CD4-positive, alpha-beta memory T cell (primary cell): Measurements from ENCODE around the gene PRPF31. TPM values are rescaled to one million over a fixed set of nuclear protein-coding genes. Genes with fewer than 3 reads are reported as not detected.

Experiments
- CTCF ChIA-PET: fragments of 350-600 bp; sonication (Branson Sonifier 250); formaldehyde crosslinking; loops from one replicate; lab custom pipeline; 2021; ENCODE audit warnings: inconsistent platforms; ENCODE audit not compliant: partially characterized antibody; lab: Charles Lee
- POLR2A ChIA-PET: fragments of 350-600 bp; sonication (Branson Sonifier 250); formaldehyde crosslinking; loops from one replicate; lab custom pipeline; 2021; ENCODE audit not compliant: partially characterized antibody; lab: Charles Lee
- DNase-seq, 5 donors: peaks; one replicate each; pipeline versions ENCODE4 v3.0.0 to v3.0.0-alpha.2; 2020 to 2022; ENCODE audit warnings: mixed read lengths in 1 of 5
- H3K27ac ChIP-seq: one replicate; pipeline ENCODE4 v1.7.0; 2013; ENCODE audit warnings: low read depth, low read length
- H3K27me3 ChIP-seq: 2 replicates; pipeline ENCODE4 v1.7.0; 2013; ENCODE audit warnings: mild to moderate bottlenecking, low read length, moderate library complexity; ENCODE audit not compliant: insufficient read depth
- H3K36me3 ChIP-seq: 2 replicates; pipeline ENCODE4 v1.7.0; 2013; ENCODE audit warnings: mild to moderate bottlenecking, low read length, moderate library complexity; ENCODE audit not compliant: insufficient read depth
- H3K4me1 ChIP-seq: 2 replicates; pipeline ENCODE4 v1.7.0; 2013; ENCODE audit warnings: mild to moderate bottlenecking, low read length, moderate library complexity; ENCODE audit not compliant: insufficient read depth
- H3K4me3 ChIP-seq, 2 donors: one replicate each; pipeline ENCODE4 v1.7.0; 2013; ENCODE audit warnings: low read length in 2 of 2, mild to moderate bottlenecking in 1 of 2
- H3K9me3 ChIP-seq, 2 donors: one replicate each; pipeline ENCODE4 v1.7.0; 2013; ENCODE audit warnings: low read length in 2 of 2, control low read depth in 1 of 2; ENCODE audit not compliant: control insufficient read depth in 1 of 2
- H3K27ac Mint-ChIP-seq, 7 donors: one replicate each; pipeline ENCODE4 v1.8.0; 2020 to 2021; ENCODE audit warnings: mixed read lengths in 7 of 7, mild to moderate bottlenecking in 6 of 7, inconsistent platforms in 3 of 7, moderate library complexity in 3 of 7
- H3K27me3 Mint-ChIP-seq, 2 donors: one replicate each; pipeline ENCODE4 v1.8.0; 2020 to 2021; ENCODE audit warnings: mixed read lengths in 2 of 2
- H3K36me3 Mint-ChIP-seq, 2 donors: one replicate each; pipeline ENCODE4 v1.8.0; 2020 to 2021; ENCODE audit warnings: mixed read lengths in 2 of 2, inconsistent platforms in 1 of 2, mild to moderate bottlenecking in 1 of 2
- H3K4me1 Mint-ChIP-seq, 4 donors: one replicate each; pipeline ENCODE4 v1.8.0; 2020 to 2021; ENCODE audit warnings: mixed read lengths in 4 of 4, mild to moderate bottlenecking in 1 of 4
- H3K4me3 Mint-ChIP-seq, 8 donors: one replicate each; pipeline ENCODE4 v1.8.0; 2020 to 2021; ENCODE audit warnings: mixed read lengths in 8 of 8, mild to moderate bottlenecking in 7 of 8, moderate library complexity in 6 of 8, inconsistent platforms in 3 of 8
- H3K9me3 Mint-ChIP-seq, 8 donors: one replicate each; pipeline ENCODE4 v1.8.0; 2020 to 2021; ENCODE audit warnings: mixed read lengths in 8 of 8, mild to moderate bottlenecking in 5 of 8, inconsistent platforms in 3 of 8, moderate library complexity in 1 of 8
- intact Hi-C: fragments of 100-400 bp; cut with micrococcal nuclease; formaldehyde crosslinking; loops from one replicate; pipeline ENCODE4 v1.15.1; 2023
- polyA plus RNA-seq, 2 donors: library from polyadenylated mRNA; unstranded; fragments of 300-500 nt; fragmentation: Illumina TruSeq; gene quantifications; one replicate each; pipeline ENCODE4 v1.2.3, GENCODE V29; 2021
- total RNA-seq, 2 experiments: library from RNA; stranded (reverse); gene quantifications; one replicate each; pipeline ENCODE4 v1.2.3, GENCODE V29; 2021

PRPF31 gene
- total and polyA plus RNA-seq, 4 experiments from 2014 or later, result 73.0 to 80.0 (median 78.3) TPM

GRCh38 chr19:54100561-54100960, 15.0 kb upstream of the PRPF31 start, which contains the start of gene OSCAR:
OSCAR (minus strand) TSS chr19:54100803; CDS start chr19:54100792, 11 bp downstream.
- no peak within 1 kb of the TSS for H3K27ac ChIP-seq
- H3K27ac Mint-ChIP-seq, result peak within 1 kb of the TSS in 5 of 7 donors; percentile 14 to 90 (median 73)

GRCh38 chr19:54102421-54103169, 13.0 kb upstream of the PRPF31 start, which contains the start of gene NDUFA3:
NDUFA3 (plus strand) TSS chr19:54102855; CDS start chr19:54102879, 24 bp downstream.
- H3K9me3 ChIP-seq, result no peaks in the 10 kb centered on the region

More at GRCh38 chr19:54100561-54100960, 15.0 kb upstream of the PRPF31 start, which contains the start of gene OSCAR:
- Histone ChIP-seq H3K4me1 (peaks cover 27% of the 10 kb centered on the region), H3K27me3 (no peaks in the 10 kb centered on the region), H3K4me3 (no peak within 1 kb of the TSS), H3K36me3 (peaks cover 2% of the 10 kb centered on the region), H3K9me3 (no peaks in the 10 kb centered on the region)
- H3K4me3 Mint-ChIP-seq, result peak within 1 kb of the TSS in 7 of 8 donors; percentile 24 to 70 (median 47)
- ChIA-PET CTCF (no interaction called here), POLR2A (no interaction called here)
- peaks cover 1 to 12% of the 10 kb centered on the region in 2 donors for H3K36me3 Mint-ChIP-seq
- H3K4me1 Mint-ChIP-seq, result peaks cover 16 to 36% (median 20%) of the 10 kb centered on the region in 4 donors
- H3K9me3 Mint-ChIP-seq, result no peaks in the 10 kb centered on the region
- intact Hi-C loops, result loop anchor here (10.0 kb wide), 1 partner anchor 1554 kb away; the partner anchor contains the start of gene U2AF2
- H3K27me3 Mint-ChIP-seq, result peaks cover 0 to 3% of the 10 kb centered on the region in 2 donors
- DNase-seq, result no peak

GRCh38 chr19:54104998-54105715, 10.4 kb upstream of the PRPF31 start:
- CTCF ChIA-PET, result no interaction called here
- DNase-seq, result no peak
- no peaks in the 10 kb centered on the region for H3K27me3 Mint-ChIP-seq
- no peaks in the 10 kb centered on the region for H3K9me3 ChIP-seq
- intact Hi-C loops, result loop anchor here (10.0 kb wide), 1 partner anchor 1550 kb away; the partner anchor contains the start of gene U2AF2
- H3K27me3 ChIP-seq, result no peaks in the 10 kb centered on the region
- POLR2A ChIA-PET, result interaction anchor here (4.8 kb wide), 1 partner anchor 11 kb away, joined by 78 read pairs; the partner anchor contains the start of genes PRPF31 and TFPT
- peaks cover 18 to 44% of the 10 kb centered on the region in 2 donors for H3K36me3 Mint-ChIP-seq
- no peaks in the 10 kb centered on the region for H3K9me3 Mint-ChIP-seq
- peaks cover 35% of the 10 kb centered on the region for H3K36me3 ChIP-seq
- H3K27ac Mint-ChIP-seq, result no peak overlapping the region
- H3K4me1 ChIP-seq, result peaks cover 17% of the 10 kb centered on the region
- peaks cover 14 to 29% (median 19%) of the 10 kb centered on the region in 4 donors for H3K4me1 Mint-ChIP-seq
- peak overlapping the region in 4 of 8 donors; percentile 8 to 58 (median 24) for H3K4me3 Mint-ChIP-seq
- H3K27ac ChIP-seq, result no peak overlapping the region
- H3K4me3 ChIP-seq, result no peak overlapping the region

More at GRCh38 chr19:54102421-54103169, 13.0 kb upstream of the PRPF31 start, which contains the start of gene NDUFA3:
- peaks cover 14 to 29% (median 19%) of the 10 kb centered on the region in 4 donors for H3K4me1 Mint-ChIP-seq
- POLR2A ChIA-PET, result interaction anchor here (0.6 to 4.8 kb wide), 8 partner anchors 10 to 246 kb away, joined by 3 to 78 read pairs (median 5); partner anchors contain the start of genes CNOT3, LENG1, MBOAT7 and MYADM
- Histone ChIP-seq H3K27me3 (no peaks in the 10 kb centered on the region), H3K36me3 (peaks cover 14% of the 10 kb centered on the region), H3K27ac (peak within 1 kb of the TSS; percentile 65), H3K4me3 (peak within 1 kb of the TSS; percentile 54 to 83), H3K4me1 (peaks cover 17% of the 10 kb centered on the region)
- H3K27me3 Mint-ChIP-seq, result no peaks in the 10 kb centered on the region
- H3K4me3 Mint-ChIP-seq, result peak within 1 kb of the TSS; percentile 95 to 100 (median 97)
- peak; percentile 96 to 99 (median 98) for DNase-seq
- no peaks in the 10 kb centered on the region for H3K9me3 Mint-ChIP-seq
- intact Hi-C loops, result loop anchor here (1.0 to 10.0 kb wide), 5 partner anchors 13 to 1552 kb away; partner anchors contain the start of genes CNOT3, LENG1, PRPF31 and TFPT
- CTCF ChIA-PET, result interaction anchor here (1.1 to 2.9 kb wide), 2 partner anchors 12 to 99 kb away, joined by 3 to 13 read pairs; partner anchors contain the start of genes PRPF31, RPS9 and TFPT
- peaks cover 11 to 29% of the 10 kb centered on the region in 2 donors for H3K36me3 Mint-ChIP-seq
- peak within 1 kb of the TSS; percentile 81 to 98 (median 96) for H3K27ac Mint-ChIP-seq

GRCh38 chr19:54105796-54106195, 9.8 kb upstream of the PRPF31 start:
- H3K9me3 ChIP-seq, result no peaks in the 10 kb centered on the region
- peak overlapping the region in 2 of 8 donors; percentile 20 to 49 for H3K4me3 Mint-ChIP-seq
- no peak overlapping the region for H3K4me3 ChIP-seq
- H3K27me3 Mint-ChIP-seq, result no peaks in the 10 kb centered on the region
- peaks cover 17% of the 10 kb centered on the region for H3K4me1 ChIP-seq
- peaks cover 40% of the 10 kb centered on the region for H3K36me3 ChIP-seq
- H3K4me1 Mint-ChIP-seq, result peaks cover 14 to 29% (median 22%) of the 10 kb centered on the region in 4 donors
- intact Hi-C loops, result loop anchor here (10.0 kb wide), 1 partner anchor 1549 kb away; the partner anchor contains the start of gene U2AF2
- H3K9me3 Mint-ChIP-seq, result no peaks in the 10 kb centered on the region
- H3K36me3 Mint-ChIP-seq, result peaks cover 21 to 48% of the 10 kb centered on the region in 2 donors
- H3K27ac ChIP-seq, result no peak overlapping the region
- no peaks in the 10 kb centered on the region for H3K27me3 ChIP-seq
- peak overlapping the region in 1 of 7 donors; percentile 47 for H3K27ac Mint-ChIP-seq
- ChIA-PET POLR2A (interaction anchor here (4.8 kb wide), 1 partner anchor 10 kb away, joined by 78 read pairs; the partner anchor contains the start of genes PRPF31 and TFPT), CTCF (no interaction called here)
- no peak for DNase-seq

GRCh38 chr19:54106716-54107115, 8.8 kb upstream of the PRPF31 start:
- POLR2A ChIA-PET, result no interaction called here
- H3K9me3 ChIP-seq, result no peaks in the 10 kb centered on the region
- H3K27me3 ChIP-seq, result no peaks in the 10 kb centered on the region
- peaks cover 17% of the 10 kb centered on the region for H3K4me1 ChIP-seq
- no peak overlapping the region for H3K4me3 ChIP-seq
- DNase-seq, result no peak
- intact Hi-C loops, result loop anchor here (10.0 kb wide), 1 partner anchor 1548 kb away; the partner anchor contains the start of gene U2AF2
- Mint-ChIP-seq H3K9me3 (no peaks in the 10 kb centered on the region), H3K27me3 (no peaks in the 10 kb centered on the region), H3K4me1 (peaks cover 13 to 29% (median 22%) of the 10 kb centered on the region in 4 donors), H3K36me3 (peaks cover 23 to 51% of the 10 kb centered on the region in 2 donors), H3K4me3 (no peak overlapping the region), H3K27ac (peak overlapping the region in 2 of 7 donors; percentile 41 to 48)
- no peak overlapping the region for H3K27ac ChIP-seq
- H3K36me3 ChIP-seq, result peaks cover 43% of the 10 kb centered on the region
- CTCF ChIA-PET, result no interaction called here

- intact Hi-C loops, result loop anchor here (10.0 kb wide), 1 partner anchor 1547 kb away; the partner anchor contains the start of gene U2AF2
- Mint-ChIP-seq H3K4me3 (no peak overlapping the region), H3K9me3 (no peaks in the 10 kb centered on the region), H3K36me3 (peaks cover 23 to 50% of the 10 kb centered on the region in 2 donors), H3K27ac (no peak overlapping the region), H3K27me3 (no peaks in the 10 kb centered on the region), H3K4me1 (peaks cover 6 to 22% (median 15%) of the 10 kb centered on the region in 4 donors)
- peaks cover 16% of the 10 kb centered on the region for H3K4me1 ChIP-seq
- H3K27ac ChIP-seq, result no peak overlapping the region
- H3K36me3 ChIP-seq, result peaks cover 43% of the 10 kb centered on the region
- H3K9me3 ChIP-seq, result no peaks in the 10 kb centered on the region
- DNase-seq, result no peak
- no peak overlapping the region for H3K4me3 ChIP-seq
- CTCF ChIA-PET, result no interaction called here
- H3K27me3 ChIP-seq, result no peaks in the 10 kb centered on the region
- POLR2A ChIA-PET, result interaction anchor here (1.0 kb wide), 2 partner anchors 10 to 29 kb away, joined by 4 to 5 read pairs; partner anchors contain the start of gene CNOT3
These were observed 7.6 kb upstream of the PRPF31 start for GRCh38 chr19:54107876-54108490.
